Measurements from ENCODE around the gene RAB27A. TPM values are rescaled to one million over a fixed set of nuclear protein-coding genes. Genes with fewer than 3 reads are reported as not detected.

Gene RAB27A
- total and polyA plus RNA-seq, 2 of the 8 experiments (the other 6 are each of a cell fraction or from before 2014, with no cell fraction given), result 2.3 to 6.5 TPM

- Histone ChIP-seq H2AK5ac (ENCODE audit: low read depth, low read length) (no peak overlapping the region), H3K9me3 (ENCODE audit: insufficient read depth in 2 of 2, low read depth in 1 of 2, low read length in 1 of 2) (no peaks in the 10 kb centered on the region), H3K23me2 (ENCODE audit: low read depth, low read length) (no peaks in the 10 kb centered on the region), H3K36me3 (ENCODE audit: control insufficient read depth in 2 of 4, insufficient read depth in 4 of 4, low read length in 3 of 4) (no peaks in the 10 kb centered on the region), H3K4me3 (ENCODE audit: extremely low read depth in 1 of 4, insufficient read depth in 2 of 4, low read depth in 3 of 4, low read length in 4 of 4) (no peak overlapping the region), H2BK120ac (replicated peaks; ENCODE audit: low read depth, low read length) (no peak overlapping the region), H2BK5ac (ENCODE audit: low read depth, low read length) (no peak overlapping the region), H4K8ac (ENCODE audit: extremely low read depth, insufficient read depth, low read length) (no peak overlapping the region), H2BK15ac (ENCODE audit: low read length) (no peak overlapping the region), H3K4ac (replicated peaks; ENCODE audit: insufficient read length, low read depth, low read length) (no peak overlapping the region), H3K79me1 (ENCODE audit: low read depth, low read length) (no peaks in the 10 kb centered on the region), H4K91ac (replicated peaks; ENCODE audit: insufficient read length, low read length) (no peak overlapping the region), H3K4me1 (replicated peaks in 1 of 4; ENCODE audit: control insufficient read depth in 3 of 4, insufficient read depth in 4 of 4, low read length in 3 of 4) (no peaks in the 10 kb centered on the region), H2BK12ac (ENCODE audit: low read depth, low read length) (no peak overlapping the region), H3K27me3 (replicated peaks in 1 of 4; ENCODE audit: control insufficient read depth in 3 of 4, extremely low read depth in 1 of 4, insufficient read depth in 3 of 4, low read length in 3 of 4) (no peaks in the 10 kb centered on the region), H4K5ac (ENCODE audit: insufficient read length, low read depth, low read length) (no peak overlapping the region), H3K27ac (ENCODE audit: low read depth, low read length) (no peak overlapping the region), H3K14ac (ENCODE audit: insufficient read length) (no peak overlapping the region), H3K56ac (replicated peaks; ENCODE audit: insufficient read length, low read depth, low read length) (no peak overlapping the region), H2AFZ (ENCODE audit: low read length) (no peak overlapping the region), H4K20me1 (replicated peaks in 1 of 2; ENCODE audit: control insufficient read depth in 1 of 2, insufficient read depth in 2 of 2, low read length in 2 of 2) (peaks cover 0 to 1% of the 10 kb centered on the region in 2 experiments), H3K23ac (ENCODE audit: insufficient read length) (no peak overlapping the region), H3K9ac (replicated peaks in 1 of 4; ENCODE audit: extremely low read depth in 1 of 4, low read depth in 3 of 4, low read length in 3 of 4) (no peak overlapping the region), H3K18ac (ENCODE audit: extremely low read depth, low read length) (no peak overlapping the region), H3K4me2 (ENCODE audit: insufficient read depth in 1 of 2, low read depth in 2 of 2, low read length in 2 of 2) (no peak overlapping the region), H2BK20ac (ENCODE audit: low read length) (no peak overlapping the region), H3K79me2 (ENCODE audit: control insufficient read depth in 1 of 2, insufficient read depth in 2 of 2, low read length in 2 of 2) (no peaks in the 10 kb centered on the region)
- no peak for DNase-seq (ENCODE audit: low read depth in 1 of 2, low spot score in 2 of 2)
- FAIRE-seq, result no peak
- TF ChIP-seq RFX5 (IDR thresholded peaks at IDR 0.05; ENCODE audit: borderline replicate concordance, low read depth, low read length) (no peak), POLR2A (IDR thresholded peaks at IDR 0.05; ENCODE audit: control extremely low read depth in 1 of 2, low read depth in 2 of 2, low read length in 2 of 2) (no peak), GTF2F1 (IDR thresholded peaks at IDR 0.05; ENCODE audit: borderline replicate concordance, low read depth, low read length) (no peak), BACH1 (IDR thresholded peaks at IDR 0.05; ENCODE audit: low read length) (no peak), KDM4A (IDR thresholded peaks at IDR 0.05; ENCODE audit: low read depth, low read length, severe bottlenecking) (no peak), SUZ12 (IDR thresholded peaks at IDR 0.05; ENCODE audit: low read length) (no peak), ZNF274 (IDR thresholded peaks at IDR 0.05; ENCODE audit: borderline replicate concordance, extremely low read depth, low read length) (no peak), RNF2 (IDR thresholded peaks at IDR 0.05; ENCODE audit: borderline replicate concordance, low read depth, low read length, missing control alignments, poor library complexity, severe bottlenecking) (no peak), NRF1 (IDR thresholded peaks at IDR 0.05; ENCODE audit: low read depth, low read length) (no peak), EGR1 (IDR thresholded peaks at IDR 0.05; ENCODE audit: borderline replicate concordance, low read depth, low read length) (no peak), RBBP5 (IDR thresholded peaks at IDR 0.05; ENCODE audit: borderline replicate concordance, low read depth, low read length) (no peak), JUN (IDR thresholded peaks at IDR 0.05; ENCODE audit: low read depth, low read length) (no peak), FOSL1 (IDR thresholded peaks at IDR 0.05; ENCODE audit: insufficient read depth, low read depth, low read length) (no peak)
- 67% methylated on average over 5 of the region's 5 CpGs; no CpG with 5 or more reads in 1 of the 2 experiments for WGBS, 2 experiments (ENCODE audit: extremely low coverage in 1 of 2, insufficient coverage in 1 of 2, insufficient read length in 1 of 2, insufficient replicate concordance in 2 of 2, low coverage in 1 of 2, low lambda C conversion rate in 2 of 2, missing lambda C conversion rate in 1 of 2)
- POLR2A ChIA-PET (ENCODE audit: partially characterized antibody), result no interaction called here
- CTCF ChIA-PET (ENCODE audit: partially characterized antibody), result no interaction called here
Observed at GRCh38 chr15:55334371-55334770, 44.8 kb upstream of the RAB27A start.
